SK-N-MC (cell line): Measurements from ENCODE around the gene SHMT1.
"Not testable (repeated sequence)": the region's sequence is repeated elsewhere in the genome, so short reads cannot be mapped to it uniquely, and the experiment has no call there.

Source experiments
- EZH2 ChIP-seq: fragments of 200-600 bp; sonication (generic); IDR thresholded peaks from one replicate; pipeline ENCODE4 v1.6.1; 2017; ENCODE audit warnings: antibody characterized with exemption
- POLR2AphosphoS5 ChIP-seq: IDR thresholded peaks from 2 replicates; pipeline ENCODE4 v1.6.1; 2012; ENCODE audit warnings: mild to moderate bottlenecking, low read depth, low read length, borderline replicate concordance

DNA sequence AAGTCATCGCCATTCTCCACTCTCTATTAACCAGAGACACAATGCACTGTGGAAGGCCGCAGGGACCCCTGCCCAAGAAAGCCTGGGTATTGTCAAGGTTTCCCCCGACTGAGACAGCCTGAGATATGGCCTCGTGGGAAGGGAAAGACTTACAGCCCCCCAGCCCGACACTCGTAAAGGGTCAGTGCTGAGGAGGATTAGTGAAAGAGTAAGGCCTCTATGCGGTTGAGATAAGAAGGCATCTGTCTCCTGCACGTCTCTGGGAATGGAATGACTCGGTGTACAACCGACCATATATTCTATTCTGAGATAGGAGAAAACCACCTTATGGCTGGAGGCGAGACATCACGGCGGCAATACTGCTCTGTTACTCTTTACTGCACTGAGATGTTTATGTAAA is 60.1 kb downstream of the SHMT1 start:
- TF ChIP-seq EZH2, POLR2AphosphoS5: not testable (repeated sequence)
